SK-N-SH (cell line): Measurements from ENCODE around the gene PSME1. TPM values are rescaled to one million over a fixed set of nuclear protein-coding genes. Genes with fewer than 3 reads are reported as not detected.

Experiments
- CTCF ChIA-PET: fragments of 300-600, 350-600 bp; formaldehyde crosslinking; extraction: SDS; loops from one replicate; lab custom pipeline; 2021; lab: Yijun Ruan, JAX
- POLR2A ChIA-PET: fragments of 350-600 bp; sonication (Branson Sonifier 250); formaldehyde crosslinking; extraction: SDS; loops from one replicate; lab custom pipeline; 2020; ENCODE audit warnings: antibody characterized with exemption, inconsistent platforms; lab: Yijun Ruan, JAX
- DNase-seq: peaks from one replicate; pipeline ENCODE4 v3.0.0; 2012
- H2AFZ ChIP-seq: fragments of 200-600 bp; sonication (generic); 2 replicates; pipeline ENCODE4 v1.8.1; 2016; ENCODE audit warnings: antibody characterized with exemption, mild to moderate bottlenecking, low read depth
- H3F3A ChIP-seq: fragments of 200-600 bp; sonication (generic); replicated peaks from 2 replicates; pipeline ENCODE3; 2016; ENCODE audit warnings: antibody characterized with exemption, mild to moderate bottlenecking; ENCODE audit not compliant: insufficient read depth
- H3K27ac ChIP-seq, 2 experiments: fragments of 200-500 bp in 1 of 2; fragments of 200-600 bp in 1 of 2; sonication (Bioruptor generic) in 1 of 2; sonication (generic), shearing (Covaris generic) in 1 of 2; 2 replicates each; pipeline versions ENCODE4 v1.5.1 to v1.6.1; 2014 to 2016; ENCODE audit warnings: low read depth in 2 of 2, inconsistent platforms in 1 of 2, low read length in 1 of 2, mild to moderate bottlenecking in 1 of 2, mixed read lengths in 1 of 2
- H3K27me3 ChIP-seq: fragments of 200-600 bp; sonication (generic), shearing (Covaris generic); 2 replicates; pipeline ENCODE4 v1.6.1; 2016; ENCODE audit warnings: mixed run types; ENCODE audit not compliant: insufficient read depth
- H3K36me3 ChIP-seq, 2 experiments: fragments of 200-500 bp in 1 of 2; fragments of 200-600 bp in 1 of 2; sonication (Bioruptor generic) in 1 of 2; sonication (generic) in 1 of 2; replicated peaks in 1 of 2; 2 replicates each; pipeline versions ENCODE3 to v1.5.1; 2014 to 2016; ENCODE audit warnings: low read length in 1 of 2, mild to moderate bottlenecking in 1 of 2; ENCODE audit not compliant: insufficient read depth in 2 of 2, control insufficient read depth in 1 of 2
- H3K4me1 ChIP-seq, 2 experiments: fragments of 200-500 bp in 1 of 2; fragments of 200-600 bp in 1 of 2; sonication (Bioruptor generic) in 1 of 2; sonication (generic), shearing (Covaris generic) in 1 of 2; 2 replicates each; pipeline versions ENCODE4 v1.5.1 to v1.6.1; 2014 to 2016; ENCODE audit warnings: low read depth in 1 of 2, low read length in 1 of 2, mixed run types in 1 of 2; ENCODE audit not compliant: insufficient read depth in 2 of 2, control insufficient read depth in 1 of 2
- H3K4me2 ChIP-seq: fragments of 200-600 bp; sonication (generic), shearing (Covaris generic); 2 replicates; pipeline ENCODE4 v1.6.1; 2017; ENCODE audit warnings: mixed run types
- H3K4me3 ChIP-seq, 2 experiments: fragments of 200-500 bp in 1 of 2; fragments of 200-600 bp in 1 of 2; sonication (Bioruptor generic) in 1 of 2; sonication (generic), shearing (Covaris generic) in 1 of 2; 2 replicates each; pipeline versions ENCODE4 v1.5.1 to v1.8.1; 2014 to 2016; ENCODE audit warnings: low read depth in 2 of 2, inconsistent platforms in 1 of 2, low read length in 1 of 2, mild to moderate bottlenecking in 1 of 2, mixed read lengths in 1 of 2, moderate library complexity in 1 of 2
- H3K79me2 ChIP-seq: fragments of 200-600 bp; sonication (generic); 2 replicates; pipeline ENCODE4 v1.8.1; 2017; ENCODE audit warnings: mild to moderate bottlenecking; ENCODE audit not compliant: insufficient read depth
- H3K9ac ChIP-seq: fragments of 200-600 bp; sonication (generic); 2 replicates; pipeline ENCODE4 v1.6.1; 2017; ENCODE audit warnings: mixed run types
- H3K9me2 ChIP-seq: fragments of 200-600 bp; sonication (generic); 2 replicates; pipeline ENCODE4 v1.6.1; 2017; ENCODE audit warnings: mixed run types
- H3K9me3 ChIP-seq: fragments of 200-600 bp; sonication (generic); 2 replicates; pipeline ENCODE4 v1.6.1; 2017; ENCODE audit warnings: mixed run types, mild to moderate bottlenecking, moderate library complexity
- H4K20me1 ChIP-seq: fragments of 200-600 bp; sonication (generic); 2 replicates; pipeline ENCODE4 v1.6.1; 2017; ENCODE audit warnings: mild to moderate bottlenecking, mixed run types; ENCODE audit not compliant: insufficient read depth
- CHD2 ChIP-seq: fragments of 150-350 bp; IDR thresholded peaks from 2 replicates; pipeline ENCODE4 v1.6.1; 2018; ENCODE audit warnings: low read length; ENCODE audit not compliant: partially characterized antibody
- CTCF ChIP-seq: fragments of 200-600 bp; sonication (generic); IDR thresholded peaks from 2 replicates; pipeline ENCODE4 v1.6.1; 2017; ENCODE audit warnings: antibody characterized with exemption, mild to moderate bottlenecking, moderate library complexity
- FOXJ3 ChIP-seq: sonication (generic); formaldehyde crosslinking; IDR thresholded peaks from 2 replicates; pipeline ENCODE4 v1.5.1; 2020; ENCODE audit warnings: mild to moderate bottlenecking, missing genetic modification reagents
- GABPA ChIP-seq: IDR thresholded peaks from 2 replicates; pipeline ENCODE4 v1.4.0; 2012; ENCODE audit warnings: low read depth, mild to moderate bottlenecking
- GATA2 ChIP-seq: sonication (generic); formaldehyde crosslinking; IDR thresholded peaks from 2 replicates; pipeline ENCODE4 v1.5.0; 2020; ENCODE audit warnings: mild to moderate bottlenecking, missing genetic modification reagents
- JUND ChIP-seq: IDR thresholded peaks from 2 replicates; pipeline ENCODE4 v1.4.0; 2012
- MEF2A ChIP-seq: IDR thresholded peaks from 2 replicates; pipeline ENCODE4 v1.4.0; 2012; ENCODE audit warnings: low read depth, borderline replicate concordance
- MXI1 ChIP-seq: IDR thresholded peaks from 2 replicates; pipeline ENCODE4 v1.6.1; 2012; ENCODE audit warnings: mild to moderate bottlenecking, low read depth, low read length, improper control_type of control experiment
- NFIC ChIP-seq: IDR thresholded peaks from 2 replicates; pipeline ENCODE4 v1.4.0; 2012; ENCODE audit warnings: borderline replicate concordance
- NRF1 ChIP-seq: IDR thresholded peaks from 2 replicates; pipeline ENCODE4 v1.6.1; 2012; ENCODE audit warnings: low read depth, mild to moderate bottlenecking, low read length
- RFX5 ChIP-seq: IDR thresholded peaks from 2 replicates; pipeline ENCODE4 v1.6.1; 2012; ENCODE audit warnings: mild to moderate bottlenecking, improper control_type of control experiment, low read length
- TAF1 ChIP-seq: IDR thresholded peaks from 2 replicates; pipeline ENCODE4 v1.6.1; 2012; ENCODE audit warnings: low read depth, mild to moderate bottlenecking, low read length, moderate library complexity, borderline replicate concordance
- USF1 ChIP-seq: IDR thresholded peaks from 2 replicates; pipeline ENCODE4 v1.4.0; 2012; ENCODE audit warnings: low read depth, borderline replicate concordance
- WGBS: methylation state at CpG from one replicate; pipeline ENCODE4 v1.1.6; 2017; ENCODE audit warnings: low lambda C conversion rate; 5-methylcytosine and 5-hydroxymethylcytosine counted together
- polyA plus RNA-seq, 3 experiments: library from polyadenylated mRNA; depleted of rRNA; stranded (reverse); fragments of >200 nt; gene quantifications; 2 replicates each; pipeline ENCODE4 v1.2.3, GENCODE V29; 2012

The PSME1 gene
- polyA plus RNA-seq, 1 of the 3 experiments (the other 2 are of a cell fraction) = 287 TPM

- 96% methylated on average over 4 of the region's 4 CpGs for WGBS
- H3K27me3 ChIP-seq = no peaks in the 10 kb centered on the region
- TF ChIP-seq TAF1 = no peak
- no peak for TF ChIP-seq CHD2
- no peak for TF ChIP-seq GABPA
- no peak for TF ChIP-seq RFX5
- no peak for TF ChIP-seq NRF1
- no peak for TF ChIP-seq USF1
- TF ChIP-seq GATA2 (CRISPR knock-in tag) = no peak
- no peak for TF ChIP-seq MXI1
- no peak for TF ChIP-seq JUND
- TF ChIP-seq NFIC = no peak
- TF ChIP-seq MEF2A = no peak
- no peak for TF ChIP-seq FOXJ3 (CRISPR knock-in tag)
- TF ChIP-seq CTCF = no peak
- TF ChIP-seq, all 33 proteins: peak for 0
- Histone ChIP-seq H3K9ac (no peak overlapping the region), H3K9me2 (no peaks in the 10 kb centered on the region), H2AFZ (no peak overlapping the region), H3K27ac (no peak overlapping the region), H3K4me1 (peaks cover 12 to 19% of the 10 kb centered on the region in 2 experiments; a peak in 2 of 4 replicates), H4K20me1 (no peaks in the 10 kb centered on the region), H3K4me2 (no peak overlapping the region), H3F3A (peaks cover 3% of the 10 kb centered on the region), H3K9me3 (no peaks in the 10 kb centered on the region), H3K36me3 (peaks cover 0 to under 1% of the 10 kb centered on the region in 2 experiments), H3K4me3 (no peak overlapping the region), H3K79me2 (peaks cover 16% of the 10 kb centered on the region)
- CTCF ChIA-PET = interaction anchor here (0.9 to 25.4 kb wide), 5 partner anchors 14 to 161 kb away, joined by 3 to 1159 read pairs (median 7); partner anchors contain the start of genes CARMIL3, CPNE6, DCAF11 and IRF9
- POLR2A ChIA-PET = interaction anchor here (0.8 to 6.2 kb wide), 6 partner anchors 8 to 41 kb away, joined by 3 to 46 read pairs (median 14); partner anchors contain the start of gene CARMIL3
- DNase-seq = no peak
Measured at GRCh38 chr14:24092505-24093206, 43.3 kb upstream of the PSME1 start.
